GM12874 (cell line): ENCODE results near the gene CRYBB2.
A peak's percentile ranks its signal among the peaks of the same experiment; 100 is the strongest.

Source experiments
- CTCF ChIP-seq: IDR thresholded peaks from 2 replicates; pipeline ENCODE4 v1.5.1; 2011; ENCODE audit warnings: low read depth, mild to moderate bottlenecking, control low read depth, low read length, moderate library complexity; ENCODE audit not compliant: insufficient read depth

The CRYBB2 gene

GRCh38 chr22:25219211-25219689, at the start of gene CRYBB2:
Gene CRYBB2 (plus strand): TSS chr22:25219639. CDS start chr22:25221430, 1,791 bp downstream.
- no peak for TF ChIP-seq CTCF

GRCh38 chr22:25170426-25170980, 48.9 kb upstream of the CRYBB2 start:
- no peak for TF ChIP-seq CTCF

GRCh38 chr22:25172153-25172552, 47.3 kb upstream of the CRYBB2 start:
- TF ChIP-seq CTCF = peak; percentile 49

- TF ChIP-seq CTCF = no peak
Measured at GRCh38 chr22:25174156-25174887, 45.1 kb upstream of the CRYBB2 start.

GRCh38 chr22:25174888-25175411, 44.5 kb upstream of the CRYBB2 start:
- no peak for TF ChIP-seq CTCF

GRCh38 chr22:25176175-25176574, 43.3 kb upstream of the CRYBB2 start:
- no peak for TF ChIP-seq CTCF

GRCh38 chr22:25176799-25177198, 42.6 kb upstream of the CRYBB2 start:
- TF ChIP-seq CTCF = no peak
